GM12891 (cell line): ENCODE measurements around the gene ADSL.

ENCODE experiments used
- PAX5 ChIP-seq: IDR thresholded peaks from 2 replicates; pipeline ENCODE4 v1.6.1; 2011; ENCODE audit warnings: low read length, moderate library complexity, mild to moderate bottlenecking; ENCODE audit not compliant: insufficient read depth, severe bottlenecking
- POLR2A ChIP-seq: IDR thresholded peaks from 2 replicates; pipeline ENCODE4 v1.6.1; 2011; ENCODE audit warnings: low read depth, low read length, control low read depth
- POLR2AphosphoS5 ChIP-seq: IDR thresholded peaks from 2 replicates; pipeline ENCODE4 v1.6.1; 2011; ENCODE audit warnings: low read depth, low read length, control low read depth
- POU2F2 ChIP-seq: IDR thresholded peaks from 2 replicates; pipeline ENCODE4 v1.6.1; 2011; ENCODE audit warnings: low read depth, mild to moderate bottlenecking, control low read depth, low read length, moderate library complexity
- TAF1 ChIP-seq: IDR thresholded peaks from 2 replicates; pipeline ENCODE4 v1.6.1; 2011; ENCODE audit warnings: low read depth, low read length, control low read depth

DNA sequence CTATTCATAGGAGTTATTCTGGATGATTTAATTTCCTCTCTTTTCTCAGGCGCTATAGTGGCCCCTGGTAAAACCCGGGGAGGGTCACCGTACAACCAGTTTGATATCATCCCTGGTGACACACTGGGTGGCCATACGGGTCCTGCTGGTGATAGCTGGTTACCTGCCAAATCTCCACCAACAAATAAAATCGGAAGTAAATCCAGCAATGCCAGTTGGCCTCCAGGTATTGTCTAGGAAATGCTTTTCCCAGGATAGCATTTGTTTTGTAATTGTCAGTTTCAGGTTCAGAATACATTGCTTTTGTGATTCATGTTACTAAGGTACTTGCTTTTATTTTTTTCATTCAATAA is 35.6 kb upstream of the ADSL start:
- no peak for TF ChIP-seq TAF1
- no peak for TF ChIP-seq POLR2AphosphoS5
- TF ChIP-seq PAX5, result no peak
- no peak for TF ChIP-seq POLR2A
- TF ChIP-seq POU2F2, result no peak
